Kidney (tissue), 14 donors: ENCODE data around the gene STRADA. TPM values are rescaled to one million over a fixed set of nuclear protein-coding genes. Genes with fewer than 3 reads are reported as not detected.

Experiments
- DNase-seq, 5 donors: peaks; one replicate each; pipeline ENCODE4 v3.0.0-alpha.2; 2013 to 2020
- FAIRE-seq: peaks from 2 replicates; lab custom pipeline; 2012; peaks lifted over from hg19 to GRCh38; lab: Jason Lieb, UNC
- H3K27ac ChIP-seq, 2 donors: one replicate each; pipeline ENCODE4 v1.7.0; 2013; ENCODE audit warnings: low read depth in 2 of 2, low read length in 2 of 2, inconsistent platforms in 1 of 2
- H3K27me3 ChIP-seq: one replicate; pipeline ENCODE4 v1.7.1; 2013; ENCODE audit warnings: low read length, inconsistent platforms; ENCODE audit not compliant: control insufficient read depth, insufficient read depth
- H3K36me3 ChIP-seq, 3 donors: one replicate each; pipeline versions ENCODE4 v1.7.0 to v1.7.1; 2013; ENCODE audit warnings: low read length in 3 of 3, control low read depth in 1 of 3, inconsistent platforms in 1 of 3; ENCODE audit not compliant: insufficient read depth in 3 of 3, control insufficient read depth in 2 of 3
- H3K4me1 ChIP-seq, 3 donors: one replicate each; pipeline versions ENCODE4 v1.7.0 to v1.7.1; 2013; ENCODE audit warnings: low read length in 3 of 3, inconsistent platforms in 1 of 3, low read depth in 1 of 3; ENCODE audit not compliant: control insufficient read depth in 2 of 3, insufficient read depth in 2 of 3
- H3K4me3 ChIP-seq, 3 donors: one replicate each; pipeline versions ENCODE4 v1.7.0 to v1.8.1; 2013; ENCODE audit warnings: low read length in 3 of 3, control low read depth in 1 of 3, inconsistent platforms in 1 of 3
- H3K9ac ChIP-seq, 3 donors: one replicate each; pipeline versions ENCODE4 v1.7.0 to v1.7.1; 2013; ENCODE audit warnings: low read length in 3 of 3, control low read depth in 1 of 3, inconsistent platforms in 1 of 3
- H3K9me3 ChIP-seq, 3 donors: one replicate each; pipeline versions ENCODE4 v1.7.0 to v1.7.1; 2013; ENCODE audit warnings: low read length in 3 of 3, control low read depth in 1 of 3, inconsistent platforms in 1 of 3; ENCODE audit not compliant: control insufficient read depth in 2 of 3, insufficient read depth in 1 of 3
- intact Hi-C: fragments of 100-400 bp; cut with DNase I; formaldehyde crosslinking; loops from one replicate; pipeline ENCODE4 v1.11.1; 2022
- polyA plus RNA-seq: library from polyadenylated mRNA; stranded (reverse); fragments of 350-450 nt; fragmentation: Illumina TruSeq; extraction: RNeasy Lipid Tissue Mini Kit (QIAGEN cat#74804); gene quantifications from one replicate; pipeline ENCODE4 v1.2.3, GENCODE V29; 2014; ENCODE audit warnings: low read depth, low replicate concordance; ENCODE audit not compliant: insufficient read depth
- total RNA-seq: library from RNA; stranded (reverse); fragmentation: NEBNext Ultra II Directional; extraction: Animal tissue kit (Norgen Biotek cat#: 25700); gene quantifications from one replicate; pipeline ENCODE4 v1.2.1, GENCODE V29; 2021
- TF ChIP-seq, protein P1 (sequence below): IDR thresholded peaks from 3 replicates; pipeline ENCODE4 v1.5.1; 2012; ENCODE audit warnings: mild to moderate bottlenecking, moderate library complexity, borderline replicate concordance; ENCODE audit not compliant: insufficient read depth; ENCODE audit errors: extremely low read depth
- donor health status: control.
- donor health status: control.
- donor health status: control.
- donor health status: control.
- donor health status: control.
- donor health status: DM: yes; HTN: yes; CAD: no.
- donor health status: Normal renal cell carcinoma (clear cell type).

The STRADA gene
- total and polyA plus RNA-seq, 2 donors from 2014 or later = 25.7 to 38.9 TPM

DNA sequence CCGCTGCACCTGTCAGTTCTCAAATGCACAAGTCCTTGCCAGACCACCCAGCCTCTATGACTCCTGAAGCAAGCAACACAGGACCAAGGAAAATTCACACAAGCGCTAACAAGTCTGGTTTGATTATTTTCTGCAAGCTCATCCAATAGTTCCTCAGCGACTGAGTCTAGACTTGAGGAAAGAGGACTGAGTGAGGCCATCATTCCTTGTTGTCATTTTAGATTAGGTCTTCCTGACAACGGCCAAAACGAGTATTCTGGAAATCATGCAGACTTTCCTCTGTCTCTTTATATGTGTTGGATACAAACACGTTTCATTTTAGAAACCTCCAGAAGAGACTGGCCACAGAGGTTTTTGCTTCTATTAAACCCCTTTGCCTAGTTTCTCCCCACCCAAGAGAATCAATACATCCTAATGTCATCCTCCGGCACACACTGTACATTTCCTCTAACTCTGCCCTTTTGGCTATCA lies 31.2 kb upstream of the STRADA start:
- intact Hi-C loops = no loop called here
- peak in 3 of 5 donors; percentile 10 to 47 (median 46) for DNase-seq
- Histone ChIP-seq H3K27me3 (no peaks in the 10 kb centered on the region), H3K27ac (peak overlapping the region; percentile 96 to 99), H3K9ac (peak overlapping the region; percentile 72 to 97 (median 91)), H3K9me3 (no peaks in the 10 kb centered on the region), H3K4me3 (peak overlapping the region; percentile 78 to 97 (median 90)), H3K36me3 (no peaks in the 10 kb centered on the region), H3K4me1 (peaks cover 0 to 13% (median 6%) of the 10 kb centered on the region in 3 donors)
- no peak for FAIRE-seq
- TF ChIP-seq, protein P1, sequence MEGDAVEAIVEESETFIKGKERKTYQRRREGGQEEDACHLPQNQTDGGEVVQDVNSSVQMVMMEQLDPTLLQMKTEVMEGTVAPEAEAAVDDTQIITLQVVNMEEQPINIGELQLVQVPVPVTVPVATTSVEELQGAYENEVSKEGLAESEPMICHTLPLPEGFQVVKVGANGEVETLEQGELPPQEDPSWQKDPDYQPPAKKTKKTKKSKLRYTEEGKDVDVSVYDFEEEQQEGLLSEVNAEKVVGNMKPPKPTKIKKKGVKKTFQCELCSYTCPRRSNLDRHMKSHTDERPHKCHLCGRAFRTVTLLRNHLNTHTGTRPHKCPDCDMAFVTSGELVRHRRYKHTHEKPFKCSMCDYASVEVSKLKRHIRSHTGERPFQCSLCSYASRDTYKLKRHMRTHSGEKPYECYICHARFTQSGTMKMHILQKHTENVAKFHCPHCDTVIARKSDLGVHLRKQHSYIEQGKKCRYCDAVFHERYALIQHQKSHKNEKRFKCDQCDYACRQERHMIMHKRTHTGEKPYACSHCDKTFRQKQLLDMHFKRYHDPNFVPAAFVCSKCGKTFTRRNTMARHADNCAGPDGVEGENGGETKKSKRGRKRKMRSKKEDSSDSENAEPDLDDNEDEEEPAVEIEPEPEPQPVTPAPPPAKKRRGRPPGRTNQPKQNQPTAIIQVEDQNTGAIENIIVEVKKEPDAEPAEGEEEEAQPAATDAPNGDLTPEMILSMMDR = no peak

DNA sequence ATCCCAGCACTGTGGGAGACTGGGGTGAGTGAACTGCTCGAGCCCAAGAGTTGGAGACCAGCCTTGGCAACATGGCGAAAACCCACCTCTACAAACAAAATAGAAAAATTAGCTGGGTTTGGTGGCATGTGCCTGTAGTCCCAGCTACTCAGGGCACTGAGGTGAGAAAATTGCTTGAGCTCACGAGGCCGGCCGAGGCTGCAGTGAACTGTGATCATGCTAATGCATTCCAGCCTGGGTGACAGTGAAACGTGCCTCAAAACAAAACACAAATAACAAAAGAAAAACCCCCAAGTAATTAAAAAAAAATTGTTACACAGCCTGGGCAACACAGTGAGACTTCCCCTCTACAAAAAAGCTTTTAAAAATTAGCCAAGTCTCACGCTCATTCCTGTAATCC lies 26.8 kb upstream of the STRADA start:
- TF ChIP-seq, protein P1 = no peak
- Histone ChIP-seq H3K4me1 (peaks cover 0 to 4% (median 3%) of the 10 kb centered on the region in 3 donors), H3K36me3 (peaks cover 0 to 12% (median 5%) of the 10 kb centered on the region in 3 donors), H3K4me3 (no peak overlapping the region), H3K9ac (no peak overlapping the region), H3K27ac (no peak overlapping the region), H3K27me3 (no peaks in the 10 kb centered on the region), H3K9me3 (no peaks in the 10 kb centered on the region)
- intact Hi-C loops = no loop called here
- FAIRE-seq (no peak), DNase-seq (peak in 3 of 5 donors; percentile 11 to 39 (median 17))

DNA sequence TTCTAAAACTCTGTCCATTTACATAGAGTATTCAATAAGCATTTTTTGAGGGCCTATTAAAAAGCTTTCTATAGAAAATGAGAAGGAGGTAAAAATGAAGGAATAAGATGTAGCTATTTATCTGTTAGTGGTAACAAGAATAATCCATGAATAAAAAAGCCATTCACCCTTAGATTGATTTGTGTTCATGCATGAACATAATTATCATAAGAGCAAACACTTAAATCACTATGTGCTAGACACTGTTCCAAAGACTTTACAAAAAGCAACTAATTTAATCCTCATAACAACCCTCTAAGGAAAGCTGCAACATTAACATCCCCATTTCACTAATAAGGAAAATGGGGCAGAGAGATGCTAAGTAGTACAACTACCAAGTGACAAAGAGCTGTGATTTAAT lies 25.2 kb upstream of the STRADA start:
- no peaks in the 10 kb centered on the region for H3K27me3 ChIP-seq
- FAIRE-seq (no peak), DNase-seq (no peak)
- intact Hi-C loops = no loop called here
- H3K4me3 ChIP-seq = no peak overlapping the region
- TF ChIP-seq, protein P1 = no peak
- peaks cover 3 to 23% (median 6%) of the 10 kb centered on the region in 3 donors for H3K36me3 ChIP-seq
- peaks cover 0 to 4% (median 0%) of the 10 kb centered on the region in 3 donors for H3K4me1 ChIP-seq
- H3K27ac ChIP-seq = no peak overlapping the region
- no peak overlapping the region for H3K9ac ChIP-seq
- no peaks in the 10 kb centered on the region for H3K9me3 ChIP-seq
